Raji (cell line): ENCODE results near the gene GTF3C2.

Experiments
- POLR2A ChIP-seq: IDR thresholded peaks from 2 replicates; pipeline ENCODE4 v1.6.1; 2011; ENCODE audit warnings: low read depth, low read length, control low read depth; ENCODE audit not compliant: insufficient read depth

The GTF3C2 gene, protein sequence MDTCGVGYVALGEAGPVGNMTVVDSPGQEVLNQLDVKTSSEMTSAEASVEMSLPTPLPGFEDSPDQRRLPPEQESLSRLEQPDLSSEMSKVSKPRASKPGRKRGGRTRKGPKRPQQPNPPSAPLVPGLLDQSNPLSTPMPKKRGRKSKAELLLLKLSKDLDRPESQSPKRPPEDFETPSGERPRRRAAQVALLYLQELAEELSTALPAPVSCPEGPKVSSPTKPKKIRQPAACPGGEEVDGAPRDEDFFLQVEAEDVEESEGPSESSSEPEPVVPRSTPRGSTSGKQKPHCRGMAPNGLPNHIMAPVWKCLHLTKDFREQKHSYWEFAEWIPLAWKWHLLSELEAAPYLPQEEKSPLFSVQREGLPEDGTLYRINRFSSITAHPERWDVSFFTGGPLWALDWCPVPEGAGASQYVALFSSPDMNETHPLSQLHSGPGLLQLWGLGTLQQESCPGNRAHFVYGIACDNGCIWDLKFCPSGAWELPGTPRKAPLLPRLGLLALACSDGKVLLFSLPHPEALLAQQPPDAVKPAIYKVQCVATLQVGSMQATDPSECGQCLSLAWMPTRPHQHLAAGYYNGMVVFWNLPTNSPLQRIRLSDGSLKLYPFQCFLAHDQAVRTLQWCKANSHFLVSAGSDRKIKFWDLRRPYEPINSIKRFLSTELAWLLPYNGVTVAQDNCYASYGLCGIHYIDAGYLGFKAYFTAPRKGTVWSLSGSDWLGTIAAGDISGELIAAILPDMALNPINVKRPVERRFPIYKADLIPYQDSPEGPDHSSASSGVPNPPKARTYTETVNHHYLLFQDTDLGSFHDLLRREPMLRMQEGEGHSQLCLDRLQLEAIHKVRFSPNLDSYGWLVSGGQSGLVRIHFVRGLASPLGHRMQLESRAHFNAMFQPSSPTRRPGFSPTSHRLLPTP

GRCh38 chr2:27356382-27357181, at the start of gene GTF3C2:
TSS of gene GTF3C2 (minus strand) at chr2:27356764. CDS start at chr2:27343554, 13,210 bp downstream.
- peak; percentile 74 for TF ChIP-seq POLR2A

DNA sequence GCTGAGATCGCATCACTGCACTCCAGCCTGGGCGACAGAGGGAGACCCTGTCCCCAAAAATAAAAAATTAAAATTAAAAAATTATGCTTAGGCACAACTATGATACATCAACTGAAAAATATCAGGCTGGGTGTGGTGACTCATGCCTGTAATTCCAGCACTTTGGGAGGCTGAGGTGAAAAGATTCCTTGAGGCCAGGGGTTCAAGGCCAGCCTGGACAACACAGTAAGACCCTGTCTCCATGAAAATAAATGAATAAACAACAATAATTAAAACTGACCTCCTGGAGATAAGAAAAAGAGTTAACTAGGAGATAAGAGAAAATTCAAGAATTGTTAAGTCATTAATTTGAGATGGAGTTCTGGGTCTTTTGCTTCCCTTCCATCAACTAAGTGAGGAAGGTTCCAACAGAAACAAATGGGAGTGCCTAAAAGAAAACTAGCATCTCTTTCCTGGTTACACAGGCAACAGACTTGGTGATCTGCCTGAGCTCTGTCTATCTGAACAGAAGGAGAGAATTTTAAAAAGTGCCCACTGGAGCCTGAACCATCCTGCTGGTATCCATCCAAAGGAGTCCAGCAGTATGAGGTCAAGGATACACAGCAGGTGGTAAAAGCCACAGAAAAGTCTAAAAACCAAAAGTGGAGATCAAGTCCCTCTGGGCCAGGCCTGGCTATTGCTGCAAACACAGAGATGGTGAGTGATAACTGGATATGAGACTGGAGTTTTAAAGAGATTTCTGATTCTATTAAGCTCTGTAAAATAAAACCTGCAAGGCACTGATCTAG, 44.0 kb upstream of the GTF3C2 start:
- no peak for TF ChIP-seq POLR2A

- TF ChIP-seq POLR2A, result no peak
Observed at GRCh38 chr2:27398962-27399361, 42.4 kb upstream of the GTF3C2 start.

DNA sequence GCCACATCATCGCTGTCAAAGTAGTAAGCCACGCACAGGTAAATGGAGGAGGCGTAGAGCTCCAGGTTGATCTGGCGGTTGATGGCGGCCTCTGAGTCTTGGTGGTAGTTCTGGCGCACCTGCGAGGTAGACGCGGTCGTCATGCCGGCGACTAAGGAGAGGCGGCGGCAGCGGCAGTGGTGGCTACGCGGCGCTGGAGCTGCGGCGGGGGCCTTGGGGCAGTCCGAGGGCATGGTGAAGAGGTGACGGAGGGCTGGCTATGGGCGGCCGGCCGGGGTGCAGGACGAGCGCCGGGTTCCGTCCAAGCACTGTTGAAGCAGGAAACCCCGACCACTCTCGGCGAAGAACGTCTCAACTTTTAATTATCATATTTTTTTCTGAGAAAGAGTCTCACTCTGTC, 36.7 kb upstream of the GTF3C2 start:
- no peak for TF ChIP-seq POLR2A

- TF ChIP-seq POLR2A, result no peak
Observed at GRCh38 chr2:27390822-27391679, 34.5 kb upstream of the GTF3C2 start.

DNA sequence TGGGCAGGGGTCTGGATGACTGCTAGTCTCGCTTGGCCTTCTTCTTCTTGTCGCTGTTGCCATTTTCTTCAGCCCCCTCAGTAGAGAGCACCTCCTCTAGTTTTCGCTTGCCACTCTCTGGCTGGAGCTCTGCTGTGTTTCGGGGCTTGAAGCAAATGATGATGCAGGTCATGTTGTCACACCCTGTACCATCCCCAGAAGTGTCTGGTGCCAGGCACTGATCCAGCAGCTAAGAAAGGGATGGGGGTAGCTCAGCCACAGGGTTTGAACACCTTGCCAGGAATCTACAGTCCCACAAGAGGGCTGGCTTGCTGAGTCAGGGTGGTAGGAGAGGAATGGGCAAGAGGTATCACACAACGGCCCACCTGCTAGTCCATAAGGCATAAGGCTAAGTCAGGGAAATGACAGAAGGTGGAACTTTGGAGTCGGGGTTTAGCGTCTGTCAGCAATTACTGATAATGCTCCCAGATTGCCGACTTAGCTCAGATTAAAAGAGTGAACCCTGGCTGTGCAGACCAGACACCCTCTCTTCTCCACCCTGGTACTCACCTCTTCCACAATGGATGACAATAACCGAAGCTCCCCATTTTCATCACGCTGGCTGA, 25.1 kb upstream of the GTF3C2 start:
- TF ChIP-seq POLR2A, result no peak

- no peak for TF ChIP-seq POLR2A
Observed at GRCh38 chr2:27380626-27381545, 24.3 kb upstream of the GTF3C2 start, which contains the start of gene ZNF513. TSS of gene ZNF513 (minus strand) at chr2:27380734. CDS start at chr2:27380526, 208 bp downstream.

- no peak for TF ChIP-seq POLR2A
Observed at GRCh38 chr2:27379836-27380625, 23.5 kb upstream of the GTF3C2 start.

DNA sequence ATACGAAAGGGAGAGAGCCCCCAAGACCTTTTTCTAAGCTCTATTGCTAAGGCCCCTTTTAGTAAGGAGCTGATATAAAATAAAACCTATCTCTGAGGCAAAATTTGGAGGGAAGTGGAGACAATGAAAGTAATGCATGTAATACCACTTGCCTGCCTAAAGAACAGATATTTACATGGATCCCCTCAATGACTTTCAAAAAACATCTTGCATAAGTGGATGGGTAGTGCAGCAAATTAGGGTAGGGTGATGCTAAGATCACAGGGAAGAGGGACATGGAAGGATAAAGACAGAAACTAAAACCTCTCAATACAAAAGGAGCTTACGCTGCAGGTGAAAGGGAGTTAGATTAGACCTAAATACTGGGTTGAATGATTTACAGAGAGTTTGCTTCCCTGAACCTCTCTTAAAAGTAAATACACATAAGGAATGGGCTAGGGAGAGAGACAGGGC, 22.8 kb upstream of the GTF3C2 start:
- TF ChIP-seq POLR2A, result no peak

- no peak for TF ChIP-seq POLR2A
Observed at GRCh38 chr2:27378809-27379290, 22.3 kb upstream of the GTF3C2 start.
